ENCODE data around the gene LACTBL1.

- no peak for TF ChIP-seq YY1 (IDR thresholded peaks at IDR 0.05; ENCODE audit: insufficient read depth, insufficient read length)
- no peak for TF ChIP-seq ZNF274 (IDR thresholded peaks at IDR 0.05; ENCODE audit: low read depth, low read length)
- TF ChIP-seq SUZ12 (IDR thresholded peaks at IDR 0.05; ENCODE audit: extremely low read depth, insufficient read depth, insufficient read length), result no peak
These were observed 57.9 kb downstream of the LACTBL1 start for GRCh38 chr1:22914633-22915217.

Data from NT2/D1 (cell line).